IMR-90 (cell line): ENCODE results near the gene FRAS1. TPM values are rescaled to one million over a fixed set of nuclear protein-coding genes. Genes with fewer than 3 reads are reported as not detected.

ENCODE experiments used
- ATAC-seq: fragments of 200-7000 bp; cut with Tn5 transposase; 2 replicates; pipeline ENCODE4 v1.9.1; 2020; ENCODE audit warnings: low read depth, mild to moderate bottlenecking, moderate library complexity
- BruUV-seq: library from RNA; stranded (reverse); fragments of 400-500 nt; replicated peaks from 2 replicates; lab custom pipeline; 2021; lab: Mats Ljungman, UMichigan
- CTCF ChIA-PET: fragments of 300-600 bp; formaldehyde crosslinking; extraction: SDS; loops from one replicate; lab custom pipeline; 2021; ENCODE audit warnings: antibody characterized with exemption; lab: Yijun Ruan, JAX
- POLR2A ChIA-PET: fragments of 300-600 bp; sonication (Branson Sonifier 250); formaldehyde crosslinking; loops from one replicate; lab custom pipeline; 2022; ENCODE audit warnings: antibody characterized with exemption; ENCODE audit not compliant: unreplicated experiment; lab: Charles Lee
- DNase-seq: peaks from one replicate; pipeline ENCODE4 v3.0.0; 2013
- H2AFZ ChIP-seq: replicated peaks from 2 replicates; pipeline ENCODE3; 2013; ENCODE audit warnings: low read length, mild to moderate bottlenecking; ENCODE audit not compliant: poor library complexity
- H2AK5ac ChIP-seq: 2 replicates; pipeline ENCODE4 v1.6.1; 2013; ENCODE audit warnings: low read depth, low read length, inconsistent platforms
- H2AK9ac ChIP-seq: replicated peaks from 2 replicates; pipeline ENCODE3; 2013; ENCODE audit warnings: mild to moderate bottlenecking, low read depth, low read length, moderate library complexity; ENCODE audit not compliant: poor library complexity
- H2BK120ac ChIP-seq: 2 replicates; pipeline ENCODE4 v1.6.1; 2013; ENCODE audit warnings: low read depth, low read length, inconsistent platforms
- H2BK15ac ChIP-seq: 3 replicates; pipeline ENCODE4 v1.6.1; 2013; ENCODE audit warnings: low read depth, low read length, inconsistent platforms
- H2BK20ac ChIP-seq: 2 replicates; pipeline ENCODE4 v1.6.1; 2013; ENCODE audit warnings: low read depth, mild to moderate bottlenecking, inconsistent platforms, low read length, moderate library complexity
- H2BK5ac ChIP-seq: 2 replicates; pipeline ENCODE4 v1.6.1; 2013; ENCODE audit warnings: mild to moderate bottlenecking, low read depth, low read length, inconsistent platforms; ENCODE audit not compliant: poor library complexity, severe bottlenecking
- H3K14ac ChIP-seq: replicated peaks from 2 replicates; pipeline ENCODE4 v1.6.1; 2013; ENCODE audit warnings: low read depth, low read length, inconsistent platforms
- H3K18ac ChIP-seq: 2 replicates; pipeline ENCODE4 v1.6.1; 2013; ENCODE audit warnings: low read depth, low read length, control low read depth
- H3K23ac ChIP-seq: 2 replicates; pipeline ENCODE4 v1.6.1; 2013; ENCODE audit warnings: low read depth, low read length, inconsistent platforms
- H3K27ac ChIP-seq: 2 replicates; pipeline ENCODE4 v1.5.1; 2013; ENCODE audit warnings: mild to moderate bottlenecking, control low read depth, low read length; ENCODE audit not compliant: insufficient read depth
- H3K27me3 ChIP-seq: 2 replicates; pipeline ENCODE4 v1.6.1; 2013; ENCODE audit warnings: low read length; ENCODE audit not compliant: control insufficient read depth, insufficient read depth
- H3K36me3 ChIP-seq: 2 replicates; pipeline ENCODE4 v1.6.1; 2013; ENCODE audit warnings: low read length, mixed read lengths; ENCODE audit not compliant: control insufficient read depth, insufficient read depth
- H3K4ac ChIP-seq: 2 replicates; pipeline ENCODE4 v1.6.1; 2013; ENCODE audit warnings: low read depth, low read length, inconsistent platforms
- H3K4me1 ChIP-seq: 2 replicates; pipeline ENCODE4 v1.6.1; 2013; ENCODE audit warnings: low read length, mixed read lengths; ENCODE audit not compliant: control insufficient read depth, insufficient read depth
- H3K4me2 ChIP-seq: 2 replicates; pipeline ENCODE4 v1.6.1; 2013; ENCODE audit warnings: low read depth, mild to moderate bottlenecking, control low read depth, low read length, moderate library complexity
- H3K4me3 ChIP-seq: 2 replicates; pipeline ENCODE4 v1.5.1; 2013; ENCODE audit warnings: low read depth, mild to moderate bottlenecking, control low read depth, low read length, moderate library complexity; ENCODE audit not compliant: insufficient read depth
- H3K56ac ChIP-seq: 2 replicates; pipeline ENCODE4 v1.6.1; 2013; ENCODE audit warnings: low read length, inconsistent platforms; ENCODE audit not compliant: insufficient read depth; ENCODE audit errors: extremely low read depth
- H3K79me1 ChIP-seq, 2 experiments: 2 replicates each; pipeline ENCODE4 v1.6.1; 2013; ENCODE audit warnings: low read length in 2 of 2, inconsistent platforms in 1 of 2, low read depth in 1 of 2
- H3K9ac ChIP-seq: 2 replicates; pipeline ENCODE4 v1.6.1; 2013; ENCODE audit warnings: low read depth, low read length, control low read depth
- H3K9me1 ChIP-seq: 2 replicates; pipeline ENCODE4 v1.6.1; 2013; ENCODE audit warnings: low read length, inconsistent platforms; ENCODE audit not compliant: insufficient read depth
- H3K9me3 ChIP-seq: 2 replicates; pipeline ENCODE4 v1.6.1; 2013; ENCODE audit warnings: low read length; ENCODE audit not compliant: control insufficient read depth, insufficient read depth
- H4K20me1 ChIP-seq: 2 replicates; pipeline ENCODE4 v1.6.1; 2013; ENCODE audit warnings: low read length, inconsistent platforms; ENCODE audit not compliant: insufficient read depth
- H4K5ac ChIP-seq: 2 replicates; pipeline ENCODE4 v1.6.1; 2013; ENCODE audit warnings: mild to moderate bottlenecking, low read depth, low read length, control low read depth
- H4K8ac ChIP-seq, 2 experiments: 2 replicates each; pipeline ENCODE4 v1.6.1; 2013; ENCODE audit warnings: low read depth in 2 of 2, low read length in 2 of 2, control low read depth in 1 of 2, inconsistent platforms in 1 of 2
- H4K91ac ChIP-seq: 2 replicates; pipeline ENCODE4 v1.6.1; 2013; ENCODE audit warnings: low read depth, low read length, inconsistent platforms; ENCODE audit not compliant: insufficient read depth
- CEBPB ChIP-seq: IDR thresholded peaks from 2 replicates; pipeline ENCODE4 v1.6.1; 2012; ENCODE audit warnings: low read depth, low read length, improper control_type of control experiment
- CHD1 ChIP-seq: IDR thresholded peaks from 2 replicates; pipeline ENCODE4 v1.6.1; 2012; ENCODE audit warnings: low read depth, low read length, improper control_type of control experiment
- MAFK ChIP-seq: IDR thresholded peaks from 2 replicates; pipeline ENCODE4 v1.6.1; 2012; ENCODE audit warnings: low read depth, low read length, improper control_type of control experiment
- RCOR1 ChIP-seq: IDR thresholded peaks from 2 replicates; pipeline ENCODE4 v1.6.1; 2012; ENCODE audit warnings: mild to moderate bottlenecking, low read length, improper control_type of control experiment; ENCODE audit not compliant: insufficient replicate concordance
- SMC3 ChIP-seq: fragments of 150-350 bp; IDR thresholded peaks from 2 replicates; pipeline ENCODE4 v1.6.1; 2016; ENCODE audit warnings: low read depth, mild to moderate bottlenecking, antibody characterized with exemption, low read length, moderate library complexity
- WGBS, 2 experiments: methylation state at CpG; one replicate each; pipeline versions ENCODE4 v1.1.5 to v1.1.7; 2013; ENCODE audit warnings: missing lambda C conversion rate in 2 of 2; ENCODE audit not compliant: insufficient read length in 1 of 2; ENCODE audit errors: extremely low coverage in 2 of 2; 5-methylcytosine and 5-hydroxymethylcytosine counted together
- dilution Hi-C: fragments of 300-500 bp; cut with HindIII; formaldehyde crosslinking; loops from one replicate; pipeline ENCODE4 v1.14.3; 2018; ENCODE audit warnings: low sequenced_read_pairs; ENCODE audit not compliant: unreplicated experiment
- in situ Hi-C: fragments of 300-500 bp; cut with MboI; formaldehyde crosslinking; loops from 3 replicates; pipeline ENCODE4 v1.14.3; 2019; ENCODE audit warnings: low sequenced_read_pairs, inconsistent platforms, mixed read lengths
- intact Hi-C: fragments of 100-400 bp; cut with micrococcal nuclease; formaldehyde crosslinking; loops from 2 replicates; pipeline ENCODE4 v1.10.0; 2022
- polyA plus RNA-seq, 3 experiments: library from polyadenylated mRNA; depleted of rRNA; stranded (reverse); fragments of >200 nt; gene quantifications; 2 replicates each; pipeline ENCODE4 v1.2.3, GENCODE V29; 2012; ENCODE audit warnings: low replicate concordance in 1 of 3
- total RNA-seq: library from RNA; depleted of rRNA; stranded (reverse); fragments of >200 nt; gene quantifications from 2 replicates; pipeline ENCODE4 v1.2.3, GENCODE V29; 2012
- TF ChIP-seq, protein P1 (sequence below): fragments of 150-350 bp; IDR thresholded peaks from 2 replicates; pipeline ENCODE4 v1.6.1; 2017; ENCODE audit warnings: mild to moderate bottlenecking, antibody characterized with exemption, low read length, low read depth

Gene FRAS1
- total and polyA plus RNA-seq, 2 of the 4 experiments (the other 2 are of a cell fraction) = under 0.01 to 0.03 TPM

- Histone ChIP-seq H3K4me3 (no peak overlapping the region), H3K9ac (no peak overlapping the region), H3K56ac (no peak overlapping the region), H2BK15ac (no peak overlapping the region), H2AK5ac (no peak overlapping the region), H3K4me2 (no peak overlapping the region), H3K9me1 (no peaks in the 10 kb centered on the region), H3K23ac (no peak overlapping the region), H2AK9ac (no peak overlapping the region), H3K27me3 (peaks cover 12% of the 10 kb centered on the region), H2BK20ac (no peak overlapping the region), H3K4ac (no peak overlapping the region), H4K91ac (no peak overlapping the region), H3K4me1 (peaks cover 7% of the 10 kb centered on the region; the same call in 1 of the 2 replicates), H3K18ac (no peak overlapping the region), H2AFZ (no peak overlapping the region), H3K27ac (no peak overlapping the region), H3K79me1 (no peaks in the 10 kb centered on the region), H4K8ac (no peak overlapping the region), H3K9me3 (no peaks in the 10 kb centered on the region), H2BK120ac (no peak overlapping the region), H3K36me3 (no peaks in the 10 kb centered on the region), H4K20me1 (no peaks in the 10 kb centered on the region), H4K5ac (no peak overlapping the region), H3K14ac (no peak overlapping the region), H2BK5ac (no peak overlapping the region)
- ChIA-PET CTCF (no interaction called here), POLR2A (no interaction called here)
- ATAC-seq (no peak), DNase-seq (no peak)
- intact Hi-C loops (no loop called here), in situ Hi-C loops (no loop called here), dilution Hi-C loops (no loop called here)
- TF ChIP-seq RCOR1 = no peak
- TF ChIP-seq SMC3 = no peak
- TF ChIP-seq CEBPB = no peak
- no peak for TF ChIP-seq CHD1
- TF ChIP-seq, protein P1, sequence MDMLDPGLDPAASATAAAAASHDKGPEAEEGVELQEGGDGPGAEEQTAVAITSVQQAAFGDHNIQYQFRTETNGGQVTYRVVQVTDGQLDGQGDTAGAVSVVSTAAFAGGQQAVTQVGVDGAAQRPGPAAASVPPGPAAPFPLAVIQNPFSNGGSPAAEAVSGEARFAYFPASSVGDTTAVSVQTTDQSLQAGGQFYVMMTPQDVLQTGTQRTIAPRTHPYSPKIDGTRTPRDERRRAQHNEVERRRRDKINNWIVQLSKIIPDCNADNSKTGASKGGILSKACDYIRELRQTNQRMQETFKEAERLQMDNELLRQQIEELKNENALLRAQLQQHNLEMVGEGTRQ = no peak
- no peak for TF ChIP-seq MAFK
- no CpG with 5 or more reads among the region's 3 CpGs for WGBS, 2 experiments
- no TSS peak for BruUV-seq
Measured at GRCh38 chr4:78291277-78291676, 234.2 kb downstream of the FRAS1 start.
